Mucosa of stomach (tissue), 1 donor: ENCODE measurements around the gene ADORA3.

Source experiments
- H3K27me3 ChIP-seq: one replicate; pipeline ENCODE4 v1.7.0; 2013; ENCODE audit warnings: mild to moderate bottlenecking, low read length; ENCODE audit not compliant: control insufficient read depth, insufficient read depth
- H3K36me3 ChIP-seq: one replicate; pipeline ENCODE4 v1.7.0; 2013; ENCODE audit warnings: low read length; ENCODE audit not compliant: control insufficient read depth, insufficient read depth
- H3K4me1 ChIP-seq: one replicate; pipeline ENCODE4 v1.7.0; 2013; ENCODE audit warnings: mild to moderate bottlenecking, low read length; ENCODE audit not compliant: control insufficient read depth, insufficient read depth
- H3K4me3 ChIP-seq: one replicate; pipeline ENCODE4 v1.7.0; 2013; ENCODE audit warnings: low read length
- H3K9ac ChIP-seq: one replicate; pipeline ENCODE4 v1.7.0; 2013; ENCODE audit warnings: mild to moderate bottlenecking, low read length, moderate library complexity
- H3K9me3 ChIP-seq: one replicate; pipeline ENCODE4 v1.7.0; 2013; ENCODE audit warnings: mild to moderate bottlenecking, low read length, moderate library complexity; ENCODE audit not compliant: control insufficient read depth
- donor health status: Pancreatic carcinoma.

The ADORA3 gene

DNA sequence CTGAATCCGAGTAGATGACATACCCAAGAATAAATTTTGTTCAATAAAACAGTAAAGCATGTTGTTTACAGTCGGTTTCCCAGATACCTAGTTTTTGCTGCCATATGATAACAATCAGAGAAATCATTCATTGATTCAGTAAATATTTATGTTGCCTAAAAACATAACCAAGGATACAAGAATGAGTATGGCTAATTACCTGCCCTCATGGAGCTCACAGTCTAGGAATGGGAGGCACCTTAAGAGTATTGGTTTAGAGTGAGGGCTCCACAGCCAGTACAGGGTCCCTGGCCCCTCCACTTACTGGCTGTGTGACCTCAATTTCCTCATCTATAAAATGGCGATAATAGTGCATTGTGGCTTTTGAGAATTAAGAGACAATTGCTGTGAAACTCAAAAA, 53.2 kb downstream of the ADORA3 start:
- peaks cover 30% of the 10 kb centered on the region for H3K4me1 ChIP-seq
- H3K4me3 ChIP-seq, result peak overlapping the region; percentile 99
- no peaks in the 10 kb centered on the region for H3K9me3 ChIP-seq
- H3K9ac ChIP-seq, result peak overlapping the region; percentile 96
- H3K27me3 ChIP-seq, result no peaks in the 10 kb centered on the region
- no peaks in the 10 kb centered on the region for H3K36me3 ChIP-seq

DNA sequence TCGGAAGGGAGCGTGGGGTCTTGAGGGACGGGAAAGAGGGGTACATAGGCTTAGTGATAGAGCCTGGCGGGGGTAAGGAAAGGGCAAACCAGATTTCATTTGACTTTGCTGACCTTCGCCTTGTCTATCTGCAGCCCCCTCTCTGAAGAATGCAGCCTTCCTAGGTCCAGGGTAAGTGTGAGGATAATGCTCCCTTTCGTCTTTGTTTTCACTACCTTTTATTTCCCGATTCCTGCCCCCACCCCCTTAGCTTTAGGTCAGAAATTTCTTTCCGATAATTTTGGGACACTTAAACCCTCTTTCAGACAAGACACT, 53.8 kb downstream of the ADORA3 start:
- H3K9ac ChIP-seq, result peak overlapping the region; percentile 96
- H3K4me3 ChIP-seq, result peak overlapping the region; percentile 99
- no peaks in the 10 kb centered on the region for H3K36me3 ChIP-seq
- H3K27me3 ChIP-seq, result no peaks in the 10 kb centered on the region
- H3K9me3 ChIP-seq, result no peaks in the 10 kb centered on the region
- peaks cover 30% of the 10 kb centered on the region for H3K4me1 ChIP-seq
